ENCODE measurements around the gene ACTL10.
"Not testable (repeated sequence)": the region's sequence is repeated elsewhere in the genome, so short reads cannot be mapped to it uniquely, and the experiment has no call there.

Gene ACTL10

DNA sequence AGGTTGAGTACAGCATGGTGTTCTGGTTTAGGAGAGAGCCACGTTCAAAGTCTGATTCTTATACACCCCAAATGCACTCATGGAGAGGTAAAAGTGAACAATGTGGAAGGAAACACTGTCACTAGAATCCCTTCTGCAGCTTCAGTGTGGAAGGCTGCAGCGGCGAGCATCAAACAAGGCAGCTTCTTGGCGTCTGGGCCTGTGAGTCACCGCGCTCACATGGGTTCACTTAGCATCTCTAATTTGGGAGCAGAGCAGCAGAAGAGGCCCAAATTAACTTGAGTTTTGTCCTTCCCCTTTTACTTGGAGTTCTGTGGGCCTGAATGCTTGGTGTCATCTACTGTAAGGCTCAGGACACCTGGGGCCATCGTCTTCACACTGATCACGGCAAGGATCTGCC is 30.4 kb downstream of the ACTL10 start:
- DNase-seq (ENCODE audit: low read depth) = no peak

DNA sequence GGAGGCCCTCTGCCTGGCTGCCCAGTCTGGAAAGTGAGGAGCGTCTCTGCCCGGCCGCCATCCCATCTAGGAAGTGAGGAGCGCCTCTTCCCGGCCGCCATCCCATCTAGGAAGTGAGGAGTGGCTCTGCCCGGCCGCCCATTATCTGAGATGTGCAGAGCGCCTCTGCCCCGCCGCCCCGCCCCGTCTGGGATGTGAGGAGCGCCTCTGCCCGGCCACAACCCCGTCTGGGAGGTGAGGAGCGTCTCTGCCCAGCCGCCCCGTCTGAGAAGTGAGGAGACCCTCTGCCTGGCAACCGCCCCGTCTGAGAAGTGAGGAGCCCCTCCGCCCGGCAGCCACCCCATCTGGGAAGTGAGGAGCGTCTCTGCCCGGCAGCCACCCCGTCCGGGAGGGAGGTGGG is 32.2 kb downstream of the ACTL10 start:
- not testable (repeated sequence) for DNase-seq (ENCODE audit: low read depth)

DNA sequence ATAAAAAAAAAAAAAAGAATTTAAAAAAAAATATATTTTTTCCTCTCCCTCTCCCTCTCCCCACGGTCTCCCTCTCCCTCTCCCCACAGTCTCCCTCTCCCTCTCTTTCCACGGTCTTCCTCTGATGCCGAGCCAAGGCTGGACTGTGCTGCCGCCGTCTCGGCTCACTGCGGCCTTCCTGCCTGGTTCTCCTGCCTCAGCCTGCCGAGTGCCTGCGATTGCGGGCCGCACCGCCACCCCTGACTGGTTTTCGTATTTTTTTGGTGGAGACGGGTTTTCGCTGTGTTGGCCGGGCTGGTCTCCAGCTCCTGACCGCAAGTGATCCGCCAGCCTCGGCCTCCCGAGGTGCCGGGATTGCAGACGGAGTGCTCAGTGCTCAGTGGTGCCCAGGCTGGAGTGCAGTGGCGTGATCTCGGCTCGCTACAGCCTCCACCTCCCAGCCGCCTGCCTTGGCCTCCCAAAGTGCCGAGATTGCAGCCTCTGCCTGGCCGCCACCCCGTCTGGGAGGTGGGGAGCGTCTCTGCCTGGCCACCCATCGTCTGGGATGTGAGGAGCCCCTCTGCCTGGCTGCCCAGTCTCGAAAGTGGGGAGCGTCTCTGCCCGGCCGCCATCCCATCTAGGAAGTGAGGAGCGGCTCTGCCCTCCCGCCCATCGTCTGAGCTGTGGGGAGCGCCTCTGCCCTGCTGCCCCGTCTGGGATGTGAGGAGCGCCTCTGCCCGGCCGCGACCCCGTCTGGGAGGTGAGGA is 34.1 kb downstream of the ACTL10 start:
- DNase-seq (ENCODE audit: low read depth) = not testable (repeated sequence)

DNA sequence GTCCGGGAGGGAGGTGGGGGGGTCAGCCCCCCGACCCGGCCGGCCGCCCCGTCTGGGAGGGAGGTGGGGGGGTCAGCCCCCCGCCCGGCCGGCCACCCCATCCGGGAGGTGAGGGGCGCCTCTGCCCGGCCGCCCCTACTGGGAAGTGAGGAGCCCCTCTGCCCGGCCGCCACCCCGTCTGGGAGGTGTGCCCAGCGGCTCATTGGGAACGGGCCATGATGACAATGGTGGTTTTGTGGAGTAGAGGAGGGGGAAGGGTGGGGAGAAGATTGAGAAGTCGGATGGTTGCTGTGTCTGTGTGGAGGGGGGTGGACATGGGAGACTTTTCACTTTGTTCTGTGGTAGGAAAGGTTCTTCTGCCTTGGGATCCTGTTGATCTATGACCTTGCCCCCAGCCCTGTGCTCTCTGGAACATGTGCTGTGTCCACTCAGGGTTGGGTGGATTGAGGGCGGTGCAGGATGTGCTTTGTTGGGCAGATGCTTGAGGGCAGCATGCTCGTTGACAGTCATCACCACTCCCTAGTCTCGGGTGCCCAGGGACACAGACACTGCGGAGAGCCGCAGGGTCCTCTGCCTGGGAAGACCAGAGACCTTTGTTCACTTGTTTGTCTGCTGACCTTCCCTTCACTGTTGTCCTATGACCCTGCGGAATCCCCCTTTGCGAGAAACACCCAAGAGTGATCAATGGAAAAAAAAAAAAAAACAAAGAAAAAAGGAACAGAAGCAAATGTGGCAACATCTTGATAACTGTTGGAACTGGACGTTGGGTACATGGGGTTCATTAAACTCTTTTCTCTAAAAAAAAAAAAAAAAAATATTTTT is 35.1 kb downstream of the ACTL10 start:
- no peak for DNase-seq (ENCODE audit: low read depth)

DNA sequence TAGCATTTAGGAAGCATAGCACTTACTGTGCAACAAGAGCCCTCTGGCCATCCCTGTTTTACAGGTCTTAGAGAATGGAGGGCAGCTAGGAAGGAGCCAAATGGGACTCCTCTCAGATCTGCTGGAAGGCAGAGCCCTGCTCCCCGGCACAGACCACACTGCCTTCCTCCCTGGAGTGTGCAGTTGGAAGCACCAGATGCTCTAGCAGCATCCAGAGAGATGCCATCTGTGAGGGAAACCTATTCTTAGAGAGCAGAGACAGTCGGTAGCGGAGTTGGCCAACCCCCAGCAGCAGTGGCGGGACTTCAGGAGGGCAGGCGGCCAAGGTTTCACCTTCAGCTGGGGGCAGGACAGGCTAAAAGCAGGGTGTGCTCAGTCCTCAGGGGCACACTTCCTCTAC is 36.1 kb downstream of the ACTL10 start:
- DNase-seq (ENCODE audit: low read depth) = no peak

- DNase-seq (ENCODE audit: low read depth) = no peak
Measured at GRCh38 chr20:33703498-33704137, 36.9 kb downstream of the ACTL10 start.

DNA sequence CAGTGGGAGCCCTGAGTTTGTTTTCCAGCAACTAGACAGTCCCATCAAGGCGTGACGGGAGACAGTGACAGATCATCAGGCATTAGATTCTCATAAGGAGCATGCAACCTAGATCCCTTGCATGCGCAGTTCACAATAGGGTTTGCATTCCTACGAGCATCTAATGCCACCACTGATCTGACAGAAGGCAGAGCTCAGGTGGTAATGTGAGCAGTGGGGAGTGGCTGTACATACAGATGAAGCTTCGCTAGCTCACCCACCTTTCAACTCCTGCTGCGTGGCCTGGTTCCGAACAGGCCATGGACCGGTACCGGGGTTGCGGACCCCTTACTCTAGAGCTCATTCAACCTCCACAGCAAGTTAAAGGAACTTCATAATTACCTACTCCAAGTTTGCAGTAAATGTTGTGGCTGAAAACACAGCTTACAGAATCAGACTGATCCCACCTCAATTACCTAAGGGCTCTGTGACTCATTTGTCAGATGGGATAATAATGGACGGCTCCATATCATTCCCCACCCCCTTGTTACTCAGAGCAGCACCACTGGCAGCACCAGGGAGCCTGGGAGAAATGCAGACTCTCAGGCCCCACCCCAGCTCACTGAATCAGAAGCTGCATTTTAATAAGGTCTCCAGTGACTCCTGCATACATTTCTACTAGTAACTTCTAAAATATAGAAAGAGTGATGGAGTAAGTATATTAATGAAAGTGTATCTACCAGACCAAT is 37.6 kb downstream of the ACTL10 start:
- no peak for DNase-seq (ENCODE audit: low read depth)

DNA sequence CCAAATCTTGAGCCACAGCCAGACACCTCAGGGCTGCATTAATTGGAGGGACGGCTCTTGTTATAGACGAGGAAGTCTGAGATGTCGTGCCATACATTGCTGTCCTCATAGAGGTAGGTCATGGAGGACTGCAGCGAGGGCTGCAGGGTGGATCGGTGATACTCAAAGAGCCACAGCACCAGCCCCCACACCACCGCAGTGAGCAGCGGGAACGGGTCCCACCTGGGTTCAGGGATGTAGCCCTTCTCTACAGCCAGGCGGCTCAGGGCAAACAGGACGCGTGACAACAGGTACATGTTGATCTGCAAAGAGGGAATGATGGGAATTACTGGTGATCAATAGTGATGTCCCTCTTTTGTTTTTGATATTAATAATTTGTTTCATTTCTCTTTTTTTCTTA is 40.9 kb downstream of the ACTL10 start:
- no peak for DNase-seq (ENCODE audit: low read depth)

- DNase-seq (ENCODE audit: low read depth) = no peak
Measured at GRCh38 chr20:33709398-33709797, 42.7 kb downstream of the ACTL10 start.

- no peak for DNase-seq (ENCODE audit: low read depth)
Measured at GRCh38 chr20:33709905-33710541, 43.3 kb downstream of the ACTL10 start.

GRCh38 chr20:33710681-33711445 is 44.1 kb downstream of the ACTL10 start:
- no peak for DNase-seq (ENCODE audit: low read depth)

DNA sequence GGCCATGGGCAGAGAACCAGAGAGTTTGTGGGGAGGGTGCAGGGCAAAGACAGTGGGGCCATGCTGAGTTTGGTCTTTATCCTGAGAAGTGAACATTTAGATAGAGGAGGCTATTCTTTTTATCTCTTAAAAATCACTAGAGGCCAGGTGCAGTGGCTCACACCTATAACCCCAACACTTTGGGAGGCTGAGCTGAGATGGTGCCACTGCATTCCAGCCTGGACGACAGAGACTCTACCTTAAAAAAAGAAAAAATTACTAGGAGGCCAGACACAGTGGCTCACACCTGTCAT is 44.6 kb downstream of the ACTL10 start:
- DNase-seq (ENCODE audit: low read depth) = no peak

GRCh38 chr20:33713865-33714367 is 47.2 kb downstream of the ACTL10 start:
- no peak for DNase-seq (ENCODE audit: low read depth)

DNA sequence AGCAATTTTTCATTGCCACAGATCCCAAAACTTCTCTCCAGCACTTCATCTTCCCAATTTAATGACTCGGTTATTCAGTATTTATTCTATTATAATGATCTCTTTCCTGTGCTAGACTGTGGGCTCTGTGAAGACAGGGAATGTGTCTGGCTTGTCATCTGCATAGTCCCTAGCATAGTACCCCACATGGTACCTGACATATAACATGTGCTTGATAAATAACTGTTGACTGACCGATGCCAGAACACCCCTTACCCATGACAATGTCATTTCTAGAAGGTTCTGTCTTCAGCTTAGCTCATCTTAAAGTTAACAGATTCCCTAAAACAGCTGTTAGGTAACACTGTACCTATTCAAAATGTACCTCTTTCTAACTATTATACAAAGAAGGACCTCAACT is 49.8 kb downstream of the ACTL10 start:
- DNase-seq (ENCODE audit: low read depth) = no peak
